Measurements from ENCODE around the gene GJB5. TPM values are rescaled to one million over a fixed set of nuclear protein-coding genes. Genes with fewer than 3 reads are reported as not detected.

The GJB5 gene
- total RNA-seq, 1 donor from 2014 or later = not detected

- no peak for DNase-seq (ENCODE audit: low spot score)
- H3K27me3 Mint-ChIP-seq (ENCODE audit: unreplicated experiment) = peaks cover 2% of the 10 kb centered on the region
- H3K9me3 Mint-ChIP-seq (ENCODE audit: unreplicated experiment) = no peaks in the 10 kb centered on the region
- H3K4me3 Mint-ChIP-seq (ENCODE audit: unreplicated experiment) = no peak overlapping the region
- no peak overlapping the region for H3K27ac Mint-ChIP-seq (ENCODE audit: unreplicated experiment)
- TF ChIP-seq CTCF (IDR thresholded peaks at IDR 0.05; ENCODE audit: unreplicated experiment) = no peak
- H3K36me3 Mint-ChIP-seq (ENCODE audit: low read depth, unreplicated experiment) = no peaks in the 10 kb centered on the region
- H3K4me1 Mint-ChIP-seq (ENCODE audit: unreplicated experiment) = no peaks in the 10 kb centered on the region
Observed at GRCh38 chr1:34761776-34762307, 7.0 kb downstream of the GJB5 start.

DNA sequence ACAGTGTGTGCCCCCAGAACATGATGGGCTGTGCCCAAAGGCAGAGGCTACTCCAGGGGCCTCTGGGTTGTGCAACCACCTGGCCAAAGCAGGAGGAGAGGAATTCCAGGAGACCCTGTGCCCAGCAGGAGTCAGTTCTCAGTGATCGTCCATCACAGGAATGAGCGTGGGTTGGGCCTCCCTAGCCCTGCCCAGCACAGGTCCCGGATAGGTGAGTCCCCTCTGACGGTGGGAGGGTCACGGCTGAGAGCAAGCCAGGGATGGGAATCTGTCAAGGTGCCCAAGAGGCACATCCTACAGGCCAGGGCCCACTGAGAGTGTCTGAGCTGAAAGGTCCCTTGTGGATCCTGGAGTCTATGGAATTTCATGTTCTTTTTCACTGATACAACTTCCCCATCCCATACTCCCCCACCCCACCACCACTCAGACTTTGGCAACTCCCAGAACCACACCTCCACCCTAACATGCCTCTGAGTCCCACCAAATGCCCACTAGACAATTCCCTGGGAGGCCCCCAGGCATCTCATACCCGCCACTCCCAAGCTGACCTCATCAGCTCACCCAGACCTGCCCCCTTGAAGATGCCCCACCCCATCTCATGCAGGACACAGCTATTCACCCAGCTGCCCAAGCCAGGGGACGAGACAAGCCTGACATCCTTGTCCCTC, 7.8 kb downstream of the GJB5 start:
- Mint-ChIP-seq H3K27me3 (ENCODE audit: unreplicated experiment) (peaks cover 2% of the 10 kb centered on the region), H3K27ac (ENCODE audit: unreplicated experiment) (no peak overlapping the region)

GRCh38 chr1:34763142-34763781, 8.4 kb downstream of the GJB5 start:
- Mint-ChIP-seq H3K36me3 (ENCODE audit: low read depth, unreplicated experiment) (no peaks in the 10 kb centered on the region), H3K27ac (ENCODE audit: unreplicated experiment) (no peak overlapping the region), H3K4me1 (ENCODE audit: unreplicated experiment) (no peaks in the 10 kb centered on the region), H3K27me3 (ENCODE audit: unreplicated experiment) (peaks cover 2% of the 10 kb centered on the region), H3K4me3 (ENCODE audit: unreplicated experiment) (no peak overlapping the region), H3K9me3 (ENCODE audit: unreplicated experiment) (no peaks in the 10 kb centered on the region)
- no peak for TF ChIP-seq CTCF (IDR thresholded peaks at IDR 0.05; ENCODE audit: unreplicated experiment)
- DNase-seq (ENCODE audit: low spot score) = no peak

More for the DNA sequence above, 7.8 kb downstream of the GJB5 start:
- TF ChIP-seq CTCF (IDR thresholded peaks at IDR 0.05; ENCODE audit: unreplicated experiment) = no peak
- H3K4me3 Mint-ChIP-seq (ENCODE audit: unreplicated experiment) = no peak overlapping the region
- no peaks in the 10 kb centered on the region for H3K4me1 Mint-ChIP-seq (ENCODE audit: unreplicated experiment)
- no peaks in the 10 kb centered on the region for H3K36me3 Mint-ChIP-seq (ENCODE audit: low read depth, unreplicated experiment)
- no peaks in the 10 kb centered on the region for H3K9me3 Mint-ChIP-seq (ENCODE audit: unreplicated experiment)
- no peak for DNase-seq (ENCODE audit: low spot score)

DNA sequence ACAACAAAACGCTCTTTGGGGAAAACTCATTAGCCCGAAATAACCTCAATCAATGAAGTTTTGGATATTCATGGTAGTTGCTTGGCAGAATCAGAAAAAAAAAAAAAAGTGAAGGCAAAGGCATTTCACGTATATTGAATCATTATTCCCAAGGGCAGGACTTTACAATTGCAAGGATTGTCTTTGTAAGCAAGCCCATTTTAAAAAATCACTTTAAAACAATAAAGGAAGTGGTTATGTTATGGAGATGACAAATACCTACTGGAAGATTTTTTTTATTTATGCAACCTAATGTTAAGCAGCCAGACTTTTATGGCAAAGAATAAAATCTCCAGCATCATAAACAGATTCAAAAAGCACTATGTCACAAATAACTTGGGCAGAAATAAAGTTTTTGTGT, 14.0 kb downstream of the GJB5 start:
- no peaks in the 10 kb centered on the region for H3K9me3 Mint-ChIP-seq (ENCODE audit: unreplicated experiment)
- DNase-seq (ENCODE audit: low spot score) = no peak
- H3K36me3 Mint-ChIP-seq (ENCODE audit: low read depth, unreplicated experiment) = no peaks in the 10 kb centered on the region
- H3K4me3 Mint-ChIP-seq (ENCODE audit: unreplicated experiment) = no peak overlapping the region
- no peak overlapping the region for H3K27ac Mint-ChIP-seq (ENCODE audit: unreplicated experiment)
- no peak for TF ChIP-seq CTCF (IDR thresholded peaks at IDR 0.05; ENCODE audit: unreplicated experiment)
- H3K4me1 Mint-ChIP-seq (ENCODE audit: unreplicated experiment) = no peaks in the 10 kb centered on the region
- H3K27me3 Mint-ChIP-seq (ENCODE audit: unreplicated experiment) = peaks cover 2% of the 10 kb centered on the region

Data from endothelial cell (in vitro differentiated cells).